Mesenchymal stem cell (in vitro differentiated cells and primary cell): Measurements from ENCODE around the gene CCDC92.

Source experiments
- DNase-seq: peaks from one replicate; pipeline ENCODE4 v3.0.0-alpha.2; 2013
- H2AFZ ChIP-seq: one replicate; pipeline ENCODE4 v1.6.1; 2013; ENCODE audit warnings: low read depth, mild to moderate bottlenecking, control low read depth, inconsistent platforms, low read length, moderate library complexity
- H2AK5ac ChIP-seq: 2 replicates; pipeline ENCODE4 v1.6.1; 2013; ENCODE audit warnings: low read length, moderate library complexity, mild to moderate bottlenecking, inconsistent platforms; ENCODE audit not compliant: severe bottlenecking
- H2BK120ac ChIP-seq: one replicate; pipeline ENCODE4 v1.6.1; 2013; ENCODE audit warnings: low read depth, mild to moderate bottlenecking, inconsistent platforms, low read length, moderate library complexity
- H2BK12ac ChIP-seq, 2 experiments: one replicate each; pipeline ENCODE4 v1.6.1; 2013; ENCODE audit warnings: inconsistent platforms in 2 of 2, low read length in 2 of 2, mild to moderate bottlenecking in 2 of 2, moderate library complexity in 2 of 2, control low read depth in 1 of 2
- H2BK15ac ChIP-seq: one replicate; pipeline ENCODE4 v1.6.1; 2013; ENCODE audit warnings: mild to moderate bottlenecking, low read depth, inconsistent platforms; ENCODE audit not compliant: poor library complexity, severe bottlenecking
- H2BK5ac ChIP-seq: 2 replicates; pipeline ENCODE4 v1.6.1; 2013; ENCODE audit warnings: low read depth, mild to moderate bottlenecking, low read length, control low read depth, inconsistent platforms; ENCODE audit not compliant: poor library complexity, severe bottlenecking
- H3K14ac ChIP-seq, 2 experiments: one replicate each; pipeline ENCODE4 v1.6.1; 2013; ENCODE audit warnings: inconsistent platforms in 2 of 2, low read length in 2 of 2, control low read depth in 1 of 2, mild to moderate bottlenecking in 1 of 2, moderate library complexity in 1 of 2
- H3K18ac ChIP-seq, 2 experiments: one replicate each; pipeline ENCODE4 v1.6.1; 2013; ENCODE audit warnings: inconsistent platforms in 2 of 2, low read length in 2 of 2, control low read depth in 1 of 2, low read depth in 1 of 2, mild to moderate bottlenecking in 1 of 2
- H3K23ac ChIP-seq, 2 experiments: one replicate each; pipeline ENCODE4 v1.6.1; 2013; ENCODE audit warnings: inconsistent platforms in 2 of 2, low read length in 2 of 2, mild to moderate bottlenecking in 2 of 2, moderate library complexity in 2 of 2, control low read depth in 1 of 2
- H3K27ac ChIP-seq: 2 replicates; pipeline ENCODE4 v1.5.1; 2013; ENCODE audit warnings: mild to moderate bottlenecking, moderate library complexity, low read length, control low read depth, inconsistent platforms; ENCODE audit not compliant: poor library complexity, severe bottlenecking
- H3K27me3 ChIP-seq, 2 experiments: 2 replicates each; pipeline versions ENCODE4 v1.6.1 to v1.7.0; 2013; ENCODE audit warnings: low read length in 2 of 2, mild to moderate bottlenecking in 2 of 2, moderate library complexity in 2 of 2, control low read depth in 1 of 2, inconsistent platforms in 1 of 2; ENCODE audit not compliant: control insufficient read depth in 1 of 2, insufficient read depth in 1 of 2
- H3K36me3 ChIP-seq, 2 experiments: 2 replicates each; pipeline versions ENCODE4 v1.6.1 to v1.7.0; 2013; ENCODE audit warnings: low read length in 2 of 2, control low read depth in 1 of 2, inconsistent platforms in 1 of 2, low read depth in 1 of 2, mild to moderate bottlenecking in 1 of 2; ENCODE audit not compliant: insufficient read depth in 2 of 2, control insufficient read depth in 1 of 2
- H3K4ac ChIP-seq, 2 experiments: one replicate each; pipeline ENCODE4 v1.6.1; 2013; ENCODE audit warnings: inconsistent platforms in 2 of 2, low read length in 2 of 2, mild to moderate bottlenecking in 2 of 2, moderate library complexity in 2 of 2, control low read depth in 1 of 2, low read depth in 1 of 2
- H3K4me1 ChIP-seq: 2 replicates; pipeline ENCODE4 v1.6.1; 2013; ENCODE audit warnings: low read depth, low read length, control low read depth; ENCODE audit not compliant: control insufficient read depth, insufficient read depth
- H3K4me2 ChIP-seq: 2 replicates; pipeline ENCODE4 v1.6.1; 2013; ENCODE audit warnings: low read length, mild to moderate bottlenecking, inconsistent platforms; ENCODE audit not compliant: poor library complexity, severe bottlenecking
- H3K4me3 ChIP-seq, 2 experiments: 2 replicates each; pipeline versions ENCODE4 v1.5.1 to v1.7.0; 2013; ENCODE audit warnings: low read length in 2 of 2, mild to moderate bottlenecking in 2 of 2, control low read depth in 1 of 2, low read depth in 1 of 2; ENCODE audit not compliant: insufficient read depth in 1 of 2
- H3K79me1 ChIP-seq: replicated peaks from 2 replicates; pipeline ENCODE4 v1.6.1; 2013; ENCODE audit warnings: mild to moderate bottlenecking, control low read depth, low read length, inconsistent platforms; ENCODE audit not compliant: poor library complexity, severe bottlenecking
- H3K9ac ChIP-seq: 2 replicates; pipeline ENCODE4 v1.7.0; 2013; ENCODE audit warnings: mild to moderate bottlenecking, low read length, moderate library complexity
- H3K9me3 ChIP-seq: 2 replicates; pipeline ENCODE4 v1.7.0; 2013; ENCODE audit warnings: mild to moderate bottlenecking, low read length; ENCODE audit not compliant: control insufficient read depth
- H4K8ac ChIP-seq: one replicate; pipeline ENCODE4 v1.6.1; 2013; ENCODE audit warnings: inconsistent platforms, mild to moderate bottlenecking, low read length, moderate library complexity
- H4K91ac ChIP-seq: one replicate; pipeline ENCODE4 v1.6.1; 2013; ENCODE audit warnings: mild to moderate bottlenecking, low read length, inconsistent platforms
- WGBS: methylation state at CpG from one replicate; pipeline ENCODE4 v1.1.7; 2013; ENCODE audit warnings: mixed read lengths; 5-methylcytosine and 5-hydroxymethylcytosine counted together

CCDC92 gene

GRCh38 chr12:123900871-123901376 is 71.7 kb downstream of the CCDC92 start:
- Histone ChIP-seq H3K23ac (no peak overlapping the region), H3K14ac (no peak overlapping the region), H3K4me3 (no peak overlapping the region), H3K4ac (no peak overlapping the region), H3K27ac (no peak overlapping the region), H3K9ac (no peak overlapping the region), H4K8ac (no peak overlapping the region), H3K18ac (no peak overlapping the region), H2BK15ac (no peak overlapping the region), H3K36me3 (no peaks in the 10 kb centered on the region), H2AFZ (no peak overlapping the region), H2BK12ac (no peak overlapping the region), H3K27me3 (peaks cover 20 to 25% of the 10 kb centered on the region in 2 experiments), H2AK5ac (no peak overlapping the region), H3K4me2 (no peak overlapping the region), H3K79me1 (no peaks in the 10 kb centered on the region), H2BK120ac (no peak overlapping the region), H3K4me1 (peaks cover 3% of the 10 kb centered on the region), H3K9me3 (no peaks in the 10 kb centered on the region), H2BK5ac (no peak overlapping the region), H4K91ac (no peak overlapping the region)
- WGBS, result 81% methylated on average over 9 of the region's 9 CpGs
- no peak for DNase-seq

DNA sequence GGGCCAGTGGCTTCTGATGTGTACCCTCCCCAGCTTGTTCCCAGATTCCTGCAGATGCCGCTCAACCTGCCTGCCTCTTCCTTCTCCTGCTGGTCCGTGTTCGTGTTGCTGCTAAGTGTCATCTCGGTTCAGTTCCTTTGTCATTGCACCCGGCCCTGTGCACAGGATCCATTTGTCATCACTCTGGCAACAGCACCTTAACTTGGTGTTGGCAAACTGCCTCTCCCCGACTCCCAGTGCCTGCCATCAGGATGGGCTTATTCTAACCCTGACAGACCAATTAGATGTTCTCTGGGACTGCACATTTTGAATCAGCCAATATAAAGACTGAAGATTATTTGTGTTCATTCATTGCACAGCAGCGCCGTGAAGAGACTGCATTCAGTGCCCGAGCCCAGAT is 73.3 kb downstream of the CCDC92 start:
- no peak overlapping the region for H3K14ac ChIP-seq
- no peak overlapping the region for H3K4me3 ChIP-seq
- H4K8ac ChIP-seq, result no peak overlapping the region
- H3K36me3 ChIP-seq, result no peaks in the 10 kb centered on the region
- no peak overlapping the region for H3K23ac ChIP-seq
- no peak overlapping the region for H2BK5ac ChIP-seq
- no peak overlapping the region for H2AFZ ChIP-seq
- H3K79me1 ChIP-seq, result no peaks in the 10 kb centered on the region
- H2AK5ac ChIP-seq, result no peak overlapping the region
- WGBS, result 86% methylated on average over 9 of the region's 9 CpGs
- no peak for DNase-seq
- H2BK120ac ChIP-seq, result no peak overlapping the region
- H3K9ac ChIP-seq, result no peak overlapping the region
- H2BK12ac ChIP-seq, result no peak overlapping the region
- H4K91ac ChIP-seq, result no peak overlapping the region
- no peak overlapping the region for H3K18ac ChIP-seq
- no peak overlapping the region for H3K4me2 ChIP-seq
- no peaks in the 10 kb centered on the region for H3K9me3 ChIP-seq
- H3K27ac ChIP-seq, result no peak overlapping the region
- no peak overlapping the region for H2BK15ac ChIP-seq
- no peak overlapping the region for H3K4ac ChIP-seq
- H3K27me3 ChIP-seq, result peaks cover 15 to 25% of the 10 kb centered on the region in 2 experiments
- peaks cover 3% of the 10 kb centered on the region for H3K4me1 ChIP-seq

GRCh38 chr12:123898673-123899072 is 74.0 kb downstream of the CCDC92 start:
- DNase-seq, result no peak
- WGBS, result 84% methylated on average over 18 of the region's 18 CpGs
- Histone ChIP-seq H2BK12ac (no peak overlapping the region), H2AFZ (no peak overlapping the region), H3K4ac (no peak overlapping the region), H4K8ac (no peak overlapping the region), H3K36me3 (no peaks in the 10 kb centered on the region), H3K9me3 (no peaks in the 10 kb centered on the region), H3K4me1 (peaks cover 3% of the 10 kb centered on the region), H3K23ac (no peak overlapping the region), H4K91ac (no peak overlapping the region), H3K79me1 (no peaks in the 10 kb centered on the region), H3K4me3 (no peak overlapping the region), H2BK15ac (no peak overlapping the region), H3K14ac (no peak overlapping the region), H3K27ac (no peak overlapping the region), H3K18ac (no peak overlapping the region), H2BK5ac (no peak overlapping the region), H2AK5ac (no peak overlapping the region), H3K27me3 (peaks cover 9 to 20% of the 10 kb centered on the region in 2 experiments), H3K4me2 (no peak overlapping the region), H3K9ac (no peak overlapping the region), H2BK120ac (no peak overlapping the region)

DNA sequence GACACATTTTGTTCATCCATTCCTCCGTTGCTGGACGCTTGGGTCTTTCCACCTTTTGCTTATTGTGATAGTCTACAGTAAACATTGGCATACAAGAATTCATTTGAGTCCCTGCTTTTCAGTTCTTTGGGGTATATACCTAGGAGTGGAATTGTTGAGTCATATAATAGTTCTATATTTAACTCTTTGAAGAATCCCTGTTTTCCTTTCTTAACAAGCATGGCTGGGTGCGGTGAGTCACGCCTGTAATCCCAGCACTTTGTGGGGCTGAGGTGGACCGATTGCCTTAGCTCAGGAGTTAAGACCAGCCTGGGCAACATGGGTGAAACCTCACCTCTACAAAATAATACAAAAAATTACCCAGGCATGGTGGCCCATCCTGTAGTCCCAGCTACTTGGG is 75.4 kb downstream of the CCDC92 start:
- WGBS, result 60% methylated on average over 4 of the region's 5 CpGs
- no peak overlapping the region for H4K91ac ChIP-seq

More for the DNA sequence above, 75.4 kb downstream of the CCDC92 start:
- no peak overlapping the region for H2BK120ac ChIP-seq
- H3K4me3 ChIP-seq, result peak overlapping the region in 1 of 2 experiments; percentile 77
- no peak overlapping the region for H3K23ac ChIP-seq
- H3K4ac ChIP-seq, result no peak overlapping the region
- H2BK12ac ChIP-seq, result no peak overlapping the region
- peaks cover 3% of the 10 kb centered on the region for H3K4me1 ChIP-seq
- peak; percentile 23 for DNase-seq
- H2AFZ ChIP-seq, result no peak overlapping the region
- no peak overlapping the region for H3K4me2 ChIP-seq
- no peak overlapping the region for H2BK15ac ChIP-seq
- peak overlapping the region; percentile 91 for H3K9ac ChIP-seq
- H3K79me1 ChIP-seq, result no peaks in the 10 kb centered on the region
- no peaks in the 10 kb centered on the region for H3K36me3 ChIP-seq
- H3K14ac ChIP-seq, result no peak overlapping the region
- no peak overlapping the region for H4K8ac ChIP-seq
- H3K18ac ChIP-seq, result no peak overlapping the region
- no peaks in the 10 kb centered on the region for H3K9me3 ChIP-seq
- H3K27ac ChIP-seq, result no peak overlapping the region
- H2BK5ac ChIP-seq, result no peak overlapping the region
- H3K27me3 ChIP-seq, result peaks cover 8 to 27% of the 10 kb centered on the region in 2 experiments
- H2AK5ac ChIP-seq, result no peak overlapping the region
